Right atrium auricular region (tissue), 2 donors: ENCODE data around the gene FAH. TPM values are rescaled to one million over a fixed set of nuclear protein-coding genes. Genes with fewer than 3 reads are reported as not detected.

Experiments used
- DNase-seq: peaks from one replicate; pipeline ENCODE4 v3.0.0-alpha.2; 2019; ENCODE audit warnings: low spot score
- H3K27ac ChIP-seq, 2 donors: fragments of 200-600 bp; sonication (generic); 1 replicate in 1 of 2; 2 replicates in 1 of 2; pipeline ENCODE4 v1.5.1; 2016 to 2019
- H3K27me3 ChIP-seq, 2 donors: fragments of 200-600 bp; sonication (generic); one replicate each; pipeline versions ENCODE4 v1.5.1 to v1.6.0; 2017 to 2019
- H3K36me3 ChIP-seq: fragments of 200-600 bp; sonication (generic); one replicate; pipeline ENCODE4 v1.5.1; 2016
- H3K4me1 ChIP-seq, 2 donors: fragments of 200-600 bp; sonication (generic); one replicate each; pipeline versions ENCODE4 v1.5.1 to v1.6.0; 2017 to 2019
- H3K4me3 ChIP-seq, 2 donors: fragments of 200-600 bp; sonication (generic); 1 replicate in 1 of 2; 2 replicates in 1 of 2; pipeline ENCODE4 v1.5.1; 2017 to 2019; ENCODE audit warnings: mild to moderate bottlenecking in 1 of 2, moderate library complexity in 1 of 2
- H3K9me3 ChIP-seq, 2 donors: fragments of 200-600 bp; sonication (generic); one replicate each; pipeline ENCODE4 v1.5.1; 2019
- total RNA-seq, 2 donors: library from RNA; depleted of rRNA; stranded (reverse); fragments of >200 nt; gene quantifications; one replicate each; pipeline ENCODE4 v1.1.0, GENCODE V29; 2016
- TF ChIP-seq, protein P1 (sequence below), 2 donors: fragments of 200-600 bp; sonication (generic); IDR thresholded peaks; one replicate each; pipeline ENCODE4 v1.5.1; 2019; ENCODE audit warnings: antibody characterized with exemption in 2 of 2

The FAH gene
- total RNA-seq, 2 donors from 2014 or later = 14.4 to 14.6 TPM

DNA sequence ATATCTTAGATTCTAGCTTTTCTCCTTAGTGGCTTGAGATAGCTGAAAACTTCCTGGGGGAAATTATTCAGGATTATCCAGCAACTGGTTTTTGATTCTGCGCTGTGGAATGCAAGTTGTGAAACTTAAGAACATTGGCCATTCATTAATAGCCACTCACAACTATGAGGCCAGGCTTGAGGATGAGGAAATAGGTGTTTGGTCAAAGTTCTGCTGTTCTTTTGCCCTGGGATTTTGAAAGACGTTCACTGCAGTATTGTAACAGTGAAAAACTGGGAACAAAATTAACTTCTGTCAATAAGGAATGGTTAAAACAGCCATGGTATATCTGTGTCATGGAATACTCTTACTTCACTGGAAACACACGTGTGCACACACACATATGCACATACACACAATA is 55.1 kb downstream of the FAH start:
- H3K27ac ChIP-seq = no peak overlapping the region
- no peaks in the 10 kb centered on the region for H3K27me3 ChIP-seq
- TF ChIP-seq, protein P1, sequence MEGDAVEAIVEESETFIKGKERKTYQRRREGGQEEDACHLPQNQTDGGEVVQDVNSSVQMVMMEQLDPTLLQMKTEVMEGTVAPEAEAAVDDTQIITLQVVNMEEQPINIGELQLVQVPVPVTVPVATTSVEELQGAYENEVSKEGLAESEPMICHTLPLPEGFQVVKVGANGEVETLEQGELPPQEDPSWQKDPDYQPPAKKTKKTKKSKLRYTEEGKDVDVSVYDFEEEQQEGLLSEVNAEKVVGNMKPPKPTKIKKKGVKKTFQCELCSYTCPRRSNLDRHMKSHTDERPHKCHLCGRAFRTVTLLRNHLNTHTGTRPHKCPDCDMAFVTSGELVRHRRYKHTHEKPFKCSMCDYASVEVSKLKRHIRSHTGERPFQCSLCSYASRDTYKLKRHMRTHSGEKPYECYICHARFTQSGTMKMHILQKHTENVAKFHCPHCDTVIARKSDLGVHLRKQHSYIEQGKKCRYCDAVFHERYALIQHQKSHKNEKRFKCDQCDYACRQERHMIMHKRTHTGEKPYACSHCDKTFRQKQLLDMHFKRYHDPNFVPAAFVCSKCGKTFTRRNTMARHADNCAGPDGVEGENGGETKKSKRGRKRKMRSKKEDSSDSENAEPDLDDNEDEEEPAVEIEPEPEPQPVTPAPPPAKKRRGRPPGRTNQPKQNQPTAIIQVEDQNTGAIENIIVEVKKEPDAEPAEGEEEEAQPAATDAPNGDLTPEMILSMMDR (IDR thresholded peaks at IDR 0.05) = no peak
- no peak overlapping the region for H3K4me3 ChIP-seq
- no peak for DNase-seq
- H3K36me3 ChIP-seq = no peaks in the 10 kb centered on the region
- no peaks in the 10 kb centered on the region for H3K4me1 ChIP-seq
- no peaks in the 10 kb centered on the region for H3K9me3 ChIP-seq

- no peaks in the 10 kb centered on the region for H3K4me1 ChIP-seq
- no peaks in the 10 kb centered on the region for H3K27me3 ChIP-seq
- no peaks in the 10 kb centered on the region for H3K9me3 ChIP-seq
- no peak overlapping the region for H3K27ac ChIP-seq
- H3K36me3 ChIP-seq = no peaks in the 10 kb centered on the region
- peak; percentile 5 for DNase-seq
- no peak overlapping the region for H3K4me3 ChIP-seq
- TF ChIP-seq, protein P1 (IDR thresholded peaks at IDR 0.05) = no peak
Measured at GRCh38 chr15:80208758-80209734, 56.2 kb downstream of the FAH start.

GRCh38 chr15:80210611-80211573 is 58.1 kb downstream of the FAH start:
- Histone ChIP-seq H3K4me3 (no peak overlapping the region), H3K27me3 (no peaks in the 10 kb centered on the region), H3K4me1 (no peaks in the 10 kb centered on the region), H3K9me3 (no peaks in the 10 kb centered on the region), H3K36me3 (no peaks in the 10 kb centered on the region), H3K27ac (no peak overlapping the region)
- TF ChIP-seq, protein P1 (IDR thresholded peaks at IDR 0.05) = no peak
- DNase-seq = peak; percentile 7

DNA sequence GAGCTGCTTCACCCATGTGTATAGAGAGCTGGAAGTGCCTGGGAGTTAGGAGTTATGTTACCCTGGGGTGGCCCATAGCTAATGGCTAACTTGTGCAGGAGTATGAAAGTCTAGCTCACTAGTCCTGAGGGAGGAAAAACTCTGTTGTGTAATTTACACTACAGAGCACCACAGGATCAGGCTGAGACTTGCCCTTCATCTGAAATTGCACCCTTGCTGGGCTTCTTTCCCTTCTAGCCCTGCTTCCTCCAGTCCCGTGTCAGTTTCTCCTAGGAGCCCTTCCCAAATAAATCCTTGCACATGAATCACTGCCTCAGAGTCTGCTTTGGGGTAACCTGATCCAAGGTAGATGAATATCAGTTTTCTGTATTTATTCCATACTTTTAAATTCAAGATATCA is 59.2 kb downstream of the FAH start:
- no peaks in the 10 kb centered on the region for H3K4me1 ChIP-seq
- no peak overlapping the region for H3K4me3 ChIP-seq
- TF ChIP-seq, protein P1 (IDR thresholded peaks at IDR 0.05) = no peak
- no peak for DNase-seq
- H3K36me3 ChIP-seq = no peaks in the 10 kb centered on the region
- no peak overlapping the region for H3K27ac ChIP-seq
- H3K27me3 ChIP-seq = no peaks in the 10 kb centered on the region
- no peaks in the 10 kb centered on the region for H3K9me3 ChIP-seq

- no peak for DNase-seq
- Histone ChIP-seq H3K9me3 (no peaks in the 10 kb centered on the region), H3K4me3 (no peak overlapping the region), H3K4me1 (no peaks in the 10 kb centered on the region), H3K27ac (no peak overlapping the region), H3K27me3 (no peaks in the 10 kb centered on the region), H3K36me3 (no peaks in the 10 kb centered on the region)
- TF ChIP-seq, protein P1 (IDR thresholded peaks at IDR 0.05) = no peak
Measured at GRCh38 chr15:80214910-80215309, 62.1 kb downstream of the FAH start.
